ENCODE measurements around the gene PTPRE.
A peak's percentile ranks its signal among the peaks of the same experiment; 100 is the strongest.

The PTPRE gene

DNA sequence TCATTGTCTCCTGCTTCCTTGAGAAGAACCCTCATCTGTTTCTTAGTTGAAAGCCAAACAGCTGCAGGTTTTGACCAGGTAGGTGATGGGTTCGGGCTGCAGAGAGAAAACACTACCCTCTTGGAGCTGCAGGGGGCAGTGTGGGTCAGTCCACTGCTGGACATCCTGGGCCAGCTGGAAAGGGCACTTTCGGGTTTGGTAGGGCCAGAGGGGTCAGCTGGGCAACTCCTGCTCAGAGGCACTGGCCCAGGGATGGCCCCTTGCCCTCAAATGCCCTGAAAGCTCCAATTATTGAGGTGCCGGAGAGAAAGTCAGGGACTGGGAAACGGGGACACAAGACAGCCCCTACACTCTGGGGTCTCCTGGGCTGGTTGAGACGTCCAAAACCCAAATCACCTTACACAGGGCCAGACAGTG lies 128.7 kb downstream of the PTPRE start:
- in situ Hi-C loops (cut with HindIII; ENCODE audit: low sequenced_read_pairs), result no loop called here
- no peak for DNase-seq (ENCODE audit: low read depth)
- no peak overlapping the region for H3K4me3 ChIP-seq (ENCODE audit: low read depth, low read length)
- TF ChIP-seq, protein P1, sequence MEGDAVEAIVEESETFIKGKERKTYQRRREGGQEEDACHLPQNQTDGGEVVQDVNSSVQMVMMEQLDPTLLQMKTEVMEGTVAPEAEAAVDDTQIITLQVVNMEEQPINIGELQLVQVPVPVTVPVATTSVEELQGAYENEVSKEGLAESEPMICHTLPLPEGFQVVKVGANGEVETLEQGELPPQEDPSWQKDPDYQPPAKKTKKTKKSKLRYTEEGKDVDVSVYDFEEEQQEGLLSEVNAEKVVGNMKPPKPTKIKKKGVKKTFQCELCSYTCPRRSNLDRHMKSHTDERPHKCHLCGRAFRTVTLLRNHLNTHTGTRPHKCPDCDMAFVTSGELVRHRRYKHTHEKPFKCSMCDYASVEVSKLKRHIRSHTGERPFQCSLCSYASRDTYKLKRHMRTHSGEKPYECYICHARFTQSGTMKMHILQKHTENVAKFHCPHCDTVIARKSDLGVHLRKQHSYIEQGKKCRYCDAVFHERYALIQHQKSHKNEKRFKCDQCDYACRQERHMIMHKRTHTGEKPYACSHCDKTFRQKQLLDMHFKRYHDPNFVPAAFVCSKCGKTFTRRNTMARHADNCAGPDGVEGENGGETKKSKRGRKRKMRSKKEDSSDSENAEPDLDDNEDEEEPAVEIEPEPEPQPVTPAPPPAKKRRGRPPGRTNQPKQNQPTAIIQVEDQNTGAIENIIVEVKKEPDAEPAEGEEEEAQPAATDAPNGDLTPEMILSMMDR (IDR thresholded peaks at IDR 0.05; ENCODE audit: low read depth, low read length, missing control alignments), result peak; percentile 78

DNA sequence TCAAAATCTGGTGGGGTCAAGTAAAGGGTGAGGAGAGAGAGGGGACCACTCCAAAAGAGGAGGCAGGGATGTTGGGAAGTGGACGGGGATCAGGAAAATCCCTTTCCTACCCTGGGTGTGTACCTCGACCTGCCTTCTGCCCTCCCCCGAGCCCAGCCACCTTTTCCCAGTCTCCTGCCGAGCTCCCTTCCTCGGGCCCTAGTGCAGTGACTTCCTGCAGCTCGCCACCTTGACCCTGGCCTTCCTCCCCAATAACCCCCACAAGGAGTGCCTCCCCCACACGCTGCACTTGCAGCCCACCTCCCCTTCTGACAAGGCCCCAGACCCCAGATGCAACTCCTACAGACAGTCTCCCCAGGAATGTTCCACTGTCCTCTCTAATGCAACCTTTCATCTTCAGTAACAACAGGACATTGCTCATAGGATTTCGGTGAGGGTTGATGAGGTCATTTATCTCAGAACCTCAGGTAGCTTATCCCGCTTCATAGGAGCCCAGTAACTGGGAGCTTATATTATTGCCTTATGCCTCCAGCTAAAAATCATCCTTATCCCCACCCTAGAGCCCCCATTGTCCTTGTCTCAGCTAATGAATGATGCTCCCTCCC lies 129.2 kb downstream of the PTPRE start:
- in situ Hi-C loops (cut with HindIII; ENCODE audit: low sequenced_read_pairs), result no loop called here
- no peak for DNase-seq (ENCODE audit: low read depth)
- no peak overlapping the region for H3K4me3 ChIP-seq (ENCODE audit: low read depth, low read length)
- TF ChIP-seq, protein P1 (IDR thresholded peaks at IDR 0.05; ENCODE audit: low read depth, low read length, missing control alignments), result no peak

DNA sequence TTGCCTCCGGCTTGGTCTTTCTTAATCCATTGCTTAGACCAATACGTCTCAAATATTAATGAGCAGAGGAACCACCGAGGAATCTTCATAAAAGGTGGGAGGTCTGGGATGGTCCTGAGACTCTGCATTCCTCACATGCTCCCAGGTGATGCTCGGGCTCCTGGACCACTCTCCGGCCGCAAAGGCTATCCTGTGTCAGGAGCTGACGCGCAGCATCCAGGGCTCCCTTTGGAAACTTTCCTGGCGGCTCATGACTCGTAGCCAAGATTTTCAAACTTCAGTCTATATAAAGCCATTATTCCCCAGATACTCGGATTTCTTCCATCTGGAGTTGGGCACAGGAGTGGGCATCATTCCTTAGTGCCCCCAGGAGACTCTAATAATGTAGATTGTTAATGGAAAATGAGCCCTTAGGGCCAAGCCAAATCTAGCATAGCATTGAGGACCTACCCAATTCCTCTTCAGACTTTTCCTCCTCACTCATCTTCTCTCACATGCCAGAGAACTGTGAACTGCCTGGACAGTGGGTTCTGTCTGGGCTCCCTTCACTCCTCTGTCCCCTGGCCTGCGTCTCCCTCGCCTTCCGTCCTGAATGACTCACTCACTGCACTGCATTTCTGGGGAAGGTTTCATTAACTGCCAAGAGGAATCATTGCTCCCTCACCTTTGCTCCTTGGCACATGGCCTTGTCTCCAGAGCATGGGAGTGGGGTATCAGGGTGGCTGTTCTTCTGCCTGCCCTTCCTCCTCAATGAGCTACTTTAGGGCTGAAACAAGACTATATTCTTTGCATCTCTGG lies 130.0 kb downstream of the PTPRE start:
- in situ Hi-C loops (cut with HindIII; ENCODE audit: low sequenced_read_pairs), result no loop called here
- no peak for DNase-seq (ENCODE audit: low read depth)

DNA sequence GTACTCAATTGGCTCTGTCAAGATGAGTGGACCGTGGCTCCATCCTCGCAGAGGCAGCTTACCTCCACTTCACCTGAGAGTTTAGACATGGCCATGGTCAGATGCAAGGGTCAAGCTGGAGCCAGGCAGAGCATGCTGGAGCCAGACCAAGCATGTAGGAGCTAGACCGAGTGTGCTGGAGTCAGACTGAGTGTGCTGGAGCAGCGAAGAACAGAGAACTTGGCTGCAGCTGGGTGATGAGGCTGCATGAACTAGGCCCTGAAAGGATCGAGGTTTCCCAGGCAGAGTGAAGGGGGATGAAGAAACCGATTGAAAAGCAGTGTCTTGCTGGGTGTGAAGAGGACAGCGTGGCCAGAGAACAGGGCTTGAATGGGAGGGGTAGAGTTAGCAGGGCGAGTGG lies 133.2 kb downstream of the PTPRE start:
- no peak overlapping the region for H3K4me3 ChIP-seq (ENCODE audit: low read depth, low read length)
- in situ Hi-C loops (cut with HindIII; ENCODE audit: low sequenced_read_pairs), result no loop called here
- TF ChIP-seq, protein P1 (IDR thresholded peaks at IDR 0.05; ENCODE audit: low read depth, low read length, missing control alignments), result no peak
- DNase-seq (ENCODE audit: low read depth), result no peak

More for the DNA sequence above, 130.0 kb downstream of the PTPRE start:
- TF ChIP-seq, protein P1 (IDR thresholded peaks at IDR 0.05; ENCODE audit: low read depth, low read length, missing control alignments), result no peak
- no peak overlapping the region for H3K4me3 ChIP-seq (ENCODE audit: low read depth, low read length)

DNA sequence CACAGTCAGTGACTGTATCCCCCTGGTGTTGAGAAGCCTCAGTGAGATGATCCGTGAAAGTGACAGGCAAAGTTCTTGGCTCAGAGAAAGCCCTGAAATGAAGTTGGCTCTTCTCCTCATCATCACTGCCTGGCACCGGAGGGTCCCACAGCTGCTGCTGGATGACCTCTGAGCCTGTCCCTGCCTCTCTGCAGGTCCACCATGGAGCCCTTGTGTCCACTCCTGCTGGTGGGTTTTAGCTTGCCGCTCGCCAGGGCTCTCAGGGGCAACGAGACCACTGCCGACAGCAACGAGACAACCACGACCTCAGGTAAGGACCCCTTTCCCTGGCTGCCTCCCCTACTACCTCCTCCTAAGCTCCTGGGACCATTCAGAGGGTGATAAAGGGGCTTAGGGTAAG lies 133.8 kb downstream of the PTPRE start:
- TF ChIP-seq, protein P1 (IDR thresholded peaks at IDR 0.05; ENCODE audit: low read depth, low read length, missing control alignments), result no peak
- no peak overlapping the region for H3K4me3 ChIP-seq (ENCODE audit: low read depth, low read length)
- in situ Hi-C loops (cut with HindIII; ENCODE audit: low sequenced_read_pairs), result no loop called here
- DNase-seq (ENCODE audit: low read depth), result no peak

DNA sequence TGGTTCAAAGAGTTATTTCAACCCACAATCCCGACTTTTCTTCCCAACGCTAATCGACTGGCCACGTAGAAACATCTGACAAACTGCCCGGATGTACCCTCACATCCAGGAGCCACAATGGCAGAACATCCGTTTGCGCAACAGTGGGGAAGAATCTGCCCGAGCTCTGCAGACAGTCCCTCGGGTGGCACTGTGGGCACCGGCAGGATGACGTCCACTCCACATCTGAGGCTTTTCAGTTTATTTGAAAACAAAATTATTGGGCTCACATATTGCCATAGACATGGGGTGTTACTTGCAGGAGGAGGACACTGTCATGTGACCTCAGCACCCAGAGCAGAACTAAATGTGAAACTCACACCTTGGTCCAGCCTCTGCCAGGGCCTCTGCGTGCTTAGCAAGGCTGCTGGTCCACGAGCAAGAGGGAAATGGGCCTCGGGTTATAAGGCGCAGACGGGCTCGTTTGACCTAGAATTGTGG lies 135.3 kb downstream of the PTPRE start:
- no peak for DNase-seq (ENCODE audit: low read depth)
- H3K4me3 ChIP-seq (ENCODE audit: low read depth, low read length), result no peak overlapping the region
- TF ChIP-seq, protein P1 (IDR thresholded peaks at IDR 0.05; ENCODE audit: low read depth, low read length, missing control alignments), result no peak
- in situ Hi-C loops (cut with HindIII; ENCODE audit: low sequenced_read_pairs), result no loop called here
